HepG2 (cell line): ENCODE measurements around the gene NOL4L. TPM values are rescaled to one million over a fixed set of nuclear protein-coding genes. Genes with fewer than 3 reads are reported as not detected.
A peak's percentile ranks its signal among the peaks of the same experiment; 100 is the strongest.

Experiments used
- AGO2 ChIP-seq: fragments of 200-400 bp; formaldehyde crosslinking; optimal IDR thresholded peaks from 2 replicates; pipeline ENCODE3; 2017; ENCODE audit warnings: mild to moderate bottlenecking, low read depth, low read length, moderate library complexity
- CENPX ChIP-seq: sonication (generic); formaldehyde crosslinking; IDR thresholded peaks from 2 replicates; pipeline ENCODE4 v1.9.0; 2021; ENCODE audit warnings: mild to moderate bottlenecking, missing genetic modification reagents, moderate library complexity
- GATAD1 ChIP-seq: IDR thresholded peaks from 2 replicates; pipeline ENCODE4 v1.6.1; 2016; ENCODE audit warnings: missing genetic modification reagents, missing compliant biosample characterization
- ISL2 ChIP-seq: sonication (generic); formaldehyde crosslinking; IDR thresholded peaks from 2 replicates; pipeline ENCODE4 v1.5.0; 2020; ENCODE audit warnings: missing genetic modification reagents
- MIER2 ChIP-seq: IDR thresholded peaks from 2 replicates; pipeline ENCODE4 v1.6.1; 2016; ENCODE audit warnings: missing biosample characterization, missing genetic modification reagents
- MYNN ChIP-seq: sonication (generic); formaldehyde crosslinking; IDR thresholded peaks from 2 replicates; pipeline ENCODE4 v1.4.0; 2020; ENCODE audit warnings: mild to moderate bottlenecking, low read depth, missing genetic modification reagents
- PAX8 ChIP-seq: sonication (generic); formaldehyde crosslinking; IDR thresholded peaks from 2 replicates; pipeline ENCODE4 v1.8.0; 2022; ENCODE audit warnings: mild to moderate bottlenecking, missing genetic modification reagents, borderline replicate concordance
- PHF8 ChIP-seq: sonication (generic); formaldehyde crosslinking; IDR thresholded peaks from 2 replicates; pipeline ENCODE4 v1.5.0; 2020; ENCODE audit warnings: missing genetic modification reagents
- SP1 ChIP-seq, 2 experiments: fragments of 450-650 bp in 1 of 2; sonication (generic) in 1 of 2; formaldehyde crosslinking in 1 of 2; IDR thresholded peaks; 2 replicates each; pipeline versions ENCODE4 v1.4.0 to v1.6.1; 2016 to 2020; ENCODE audit warnings: missing genetic modification reagents in 1 of 2
- THAP11 ChIP-seq: IDR thresholded peaks from 2 replicates; pipeline ENCODE4 v1.6.1; 2016; ENCODE audit warnings: missing biosample characterization, missing genetic modification reagents
- ZKSCAN1 ChIP-seq: fragments of 150-350 bp; IDR thresholded peaks from 2 replicates; pipeline ENCODE4 v1.6.1; 2014; ENCODE audit warnings: low read length
- ZNF10 ChIP-seq: sonication (generic); formaldehyde crosslinking; IDR thresholded peaks from 2 replicates; pipeline ENCODE4 v1.4.0; 2020; ENCODE audit warnings: mild to moderate bottlenecking, low read depth, missing genetic modification reagents, borderline replicate concordance
- ZNF253 ChIP-seq: sonication (generic); formaldehyde crosslinking; IDR thresholded peaks from 2 replicates; pipeline ENCODE4 v1.8.0; 2022; ENCODE audit warnings: mild to moderate bottlenecking, missing genetic modification reagents, borderline replicate concordance
- ZNF292 ChIP-seq: sonication (generic); formaldehyde crosslinking; IDR thresholded peaks from 2 replicates; pipeline ENCODE4 v1.8.1; 2022; ENCODE audit warnings: mild to moderate bottlenecking, low read depth, missing genetic modification reagents, borderline replicate concordance
- ZNF326 ChIP-seq: sonication (generic); formaldehyde crosslinking; IDR thresholded peaks from 2 replicates; pipeline ENCODE4 v1.4.0; 2020; ENCODE audit warnings: missing genetic modification reagents, borderline replicate concordance
- ZNF333 ChIP-seq: sonication (generic); formaldehyde crosslinking; IDR thresholded peaks from 2 replicates; pipeline ENCODE4 v1.4.0; 2020; ENCODE audit warnings: mild to moderate bottlenecking, missing genetic modification reagents, borderline replicate concordance
- ZNF615 ChIP-seq: sonication (generic); formaldehyde crosslinking; IDR thresholded peaks from 2 replicates; pipeline ENCODE4 v1.5.0; 2020; ENCODE audit warnings: mild to moderate bottlenecking, missing genetic modification reagents, borderline replicate concordance
- ZNF749 ChIP-seq: sonication (generic); formaldehyde crosslinking; IDR thresholded peaks from 2 replicates; pipeline ENCODE4 v1.8.0; 2022; ENCODE audit warnings: mild to moderate bottlenecking, missing genetic modification reagents, moderate library complexity, borderline replicate concordance
- polyA plus RNA-seq, 8 experiments: library from polyadenylated mRNA; depleted of rRNA in 3 of 8; stranded (reverse) in 7 of 8; unstranded in 1 of 8; fragments of >200 nt; fragmentation: Illumina TruSeq in 4 of 8; extraction: Trizol in 4 of 8; gene quantifications; 2 replicates each; pipeline versions ENCODE4 v1.2.1 to v1.2.3, GENCODE V29; 2011 to 2016; ENCODE audit warnings: low read depth in 4 of 8, missing spikeins in 1 of 8, mixed read lengths in 1 of 8; ENCODE audit not compliant: insufficient read depth in 1 of 8
- total RNA-seq, 5 experiments: library from RNA; depleted of rRNA; stranded (reverse); fragments of >200 nt; fragmentation: Illumina TruSeq; extraction: Trizol; gene quantifications; 2 replicates each; pipeline ENCODE4 v1.2.3, GENCODE V29; 2016; ENCODE audit warnings: low read depth in 1 of 5
- TF ChIP-seq, protein P1 (sequence below): sonication (generic); formaldehyde crosslinking; IDR thresholded peaks from one replicate; pipeline ENCODE4 v1.5.1; 2020; ENCODE audit warnings: mild to moderate bottlenecking, missing genetic modification reagents; ENCODE audit errors: not compliant biosample characterization
- TF ChIP-seq, protein P2 (sequence below): sonication (generic); formaldehyde crosslinking; IDR thresholded peaks from 2 replicates; pipeline ENCODE4 v1.8.0; 2022; ENCODE audit warnings: mild to moderate bottlenecking, missing genetic modification reagents, borderline replicate concordance

Gene NOL4L
- total and polyA plus RNA-seq, 2 of the 13 experiments (the other 11 are each of a cell fraction or from before 2014, with no cell fraction given) = 16.6 to 35.4 TPM

DNA sequence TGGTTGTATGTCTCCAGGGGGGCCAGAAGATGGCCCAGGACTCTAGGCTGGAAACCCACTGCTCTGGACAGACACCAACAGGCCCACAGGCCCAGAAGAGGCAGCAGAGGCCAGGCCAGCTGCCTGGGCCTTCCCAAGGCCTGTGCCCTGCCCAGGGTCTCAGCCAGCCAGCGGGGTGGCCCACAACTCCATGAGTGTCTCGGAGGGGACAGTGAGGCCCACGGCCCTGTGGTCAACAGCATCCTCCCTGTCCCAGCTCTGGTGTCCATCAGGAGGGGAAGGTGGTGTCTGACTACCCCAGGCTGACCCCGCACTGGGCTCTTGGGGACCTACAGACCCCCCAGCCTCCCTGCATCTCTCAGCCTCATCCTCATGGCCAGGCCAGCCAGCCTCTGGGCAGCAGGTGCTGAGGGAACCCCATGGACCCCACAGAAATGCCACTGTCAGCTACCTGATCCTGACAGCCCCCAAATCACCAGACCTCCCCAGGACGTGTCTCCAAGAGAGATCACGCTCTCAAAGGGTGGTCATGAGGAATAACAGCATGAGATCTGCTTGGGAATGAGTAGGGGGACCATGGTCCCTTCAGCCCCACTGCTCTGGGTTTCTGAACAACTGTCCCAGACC is 112.4 kb downstream of the NOL4L start (continued):
- TF ChIP-seq, protein P1, sequence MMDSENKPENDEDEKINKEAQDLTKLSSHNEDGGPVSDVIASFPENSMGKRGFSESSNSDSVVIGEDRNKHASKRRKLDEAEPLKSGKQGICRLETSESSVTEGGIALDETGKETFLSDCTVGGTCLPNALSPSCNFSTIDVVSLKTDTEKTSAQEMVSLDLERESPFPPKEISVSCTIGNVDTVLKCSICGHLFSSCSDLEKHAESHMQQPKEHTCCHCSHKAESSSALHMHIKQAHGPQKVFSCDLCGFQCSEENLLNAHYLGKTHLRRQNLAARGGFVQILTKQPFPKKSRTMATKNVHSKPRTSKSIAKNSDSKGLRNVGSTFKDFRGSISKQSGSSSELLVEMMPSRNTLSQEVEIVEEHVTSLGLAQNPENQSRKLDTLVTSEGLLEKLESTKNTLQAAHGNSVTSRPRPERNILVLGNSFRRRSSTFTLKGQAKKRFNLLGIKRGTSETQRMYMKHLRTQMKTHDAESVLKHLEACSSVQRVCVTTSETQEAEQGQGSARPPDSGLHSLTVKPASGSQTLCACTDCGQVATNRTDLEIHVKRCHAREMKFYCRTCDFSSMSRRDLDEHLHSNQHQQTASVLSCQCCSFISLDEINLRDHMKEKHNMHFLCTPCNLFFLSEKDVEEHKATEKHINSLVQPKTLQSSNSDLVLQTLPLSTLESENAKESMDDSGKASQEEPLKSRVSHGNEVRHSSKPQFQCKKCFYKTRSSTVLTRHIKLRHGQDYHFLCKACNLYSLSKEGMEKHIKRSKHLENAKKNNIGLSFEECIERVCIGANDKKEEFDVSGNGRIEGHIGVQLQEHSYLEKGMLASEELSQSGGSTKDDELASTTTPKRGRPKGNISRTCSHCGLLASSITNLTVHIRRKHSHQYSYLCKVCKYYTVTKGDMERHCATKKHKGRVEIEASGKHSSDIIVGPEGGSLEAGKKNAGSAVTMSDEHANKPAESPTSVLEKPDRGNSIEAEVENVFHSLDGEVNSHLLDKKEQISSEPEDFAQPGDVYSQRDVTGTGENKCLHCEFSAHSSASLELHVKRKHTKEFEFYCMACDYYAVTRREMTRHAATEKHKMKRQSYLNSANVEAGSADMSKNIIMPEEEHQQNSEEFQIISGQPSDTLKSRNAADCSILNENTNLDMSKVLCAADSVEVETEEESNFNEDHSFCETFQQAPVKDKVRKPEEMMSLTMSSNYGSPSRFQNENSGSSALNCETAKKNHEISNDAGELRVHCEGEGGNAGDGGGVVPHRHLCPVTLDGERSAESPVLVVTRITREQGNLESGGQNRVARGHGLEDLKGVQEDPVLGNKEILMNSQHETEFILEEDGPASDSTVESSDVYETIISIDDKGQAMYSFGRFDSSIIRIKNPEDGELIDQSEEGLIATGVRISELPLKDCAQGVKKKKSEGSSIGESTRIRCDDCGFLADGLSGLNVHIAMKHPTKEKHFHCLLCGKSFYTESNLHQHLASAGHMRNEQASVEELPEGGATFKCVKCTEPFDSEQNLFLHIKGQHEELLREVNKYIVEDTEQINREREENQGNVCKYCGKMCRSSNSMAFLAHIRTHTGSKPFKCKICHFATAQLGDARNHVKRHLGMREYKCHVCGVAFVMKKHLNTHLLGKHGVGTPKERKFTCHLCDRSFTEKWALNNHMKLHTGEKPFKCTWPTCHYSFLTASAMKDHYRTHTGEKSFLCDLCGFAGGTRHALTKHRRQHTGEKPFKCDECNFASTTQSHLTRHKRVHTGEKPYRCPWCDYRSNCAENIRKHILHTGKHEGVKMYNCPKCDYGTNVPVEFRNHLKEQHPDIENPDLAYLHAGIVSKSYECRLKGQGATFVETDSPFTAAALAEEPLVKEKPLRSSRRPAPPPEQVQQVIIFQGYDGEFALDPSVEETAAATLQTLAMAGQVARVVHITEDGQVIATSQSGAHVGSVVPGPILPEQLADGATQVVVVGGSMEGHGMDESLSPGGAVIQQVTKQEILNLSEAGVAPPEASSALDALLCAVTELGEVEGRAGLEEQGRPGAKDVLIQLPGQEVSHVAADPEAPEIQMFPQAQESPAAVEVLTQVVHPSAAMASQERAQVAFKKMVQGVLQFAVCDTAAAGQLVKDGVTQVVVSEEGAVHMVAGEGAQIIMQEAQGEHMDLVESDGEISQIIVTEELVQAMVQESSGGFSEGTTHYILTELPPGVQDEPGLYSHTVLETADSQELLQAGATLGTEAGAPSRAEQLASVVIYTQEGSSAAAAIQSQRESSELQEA (CRISPR knock-in tag) = no peak
- TF ChIP-seq ZNF326 (CRISPR knock-in tag) (no peak), PHF8 (CRISPR knock-in tag) (0 out of 2 replicates have a peak, but pooled peaks have one; percentile 5), ZNF253 (CRISPR knock-in tag) (no peak; the same call in 1 of the 2 replicates), AGO2 (peak; percentile 60), ZNF292 (CRISPR knock-in tag) (no peak), ZNF333 (CRISPR knock-in tag) (no peak), ZNF615 (no peak), MIER2 (no peak), MYNN (CRISPR knock-in tag) (0 out of 2 replicates have a peak, but pooled peaks have one; percentile 21), ZNF749 (CRISPR knock-in tag) (no peak), THAP11 (CRISPR knock-in tag) (no peak), PAX8 (CRISPR knock-in tag) (0 out of 2 replicates have a peak, but pooled peaks have one; percentile 86), ZKSCAN1 (no peak), SP1 (IDR thresholded peaks at IDR 0.05) (no peak), SP1 (CRISPR knock-in tag; IDR thresholded peaks at IDR 0.05) (no peak), GATAD1 (CRISPR knock-in tag) (no peak), ZNF10 (CRISPR knock-in tag) (no peak), ISL2 (CRISPR knock-in tag) (no peak), CENPX (no peak)
- TF ChIP-seq, protein P2, sequence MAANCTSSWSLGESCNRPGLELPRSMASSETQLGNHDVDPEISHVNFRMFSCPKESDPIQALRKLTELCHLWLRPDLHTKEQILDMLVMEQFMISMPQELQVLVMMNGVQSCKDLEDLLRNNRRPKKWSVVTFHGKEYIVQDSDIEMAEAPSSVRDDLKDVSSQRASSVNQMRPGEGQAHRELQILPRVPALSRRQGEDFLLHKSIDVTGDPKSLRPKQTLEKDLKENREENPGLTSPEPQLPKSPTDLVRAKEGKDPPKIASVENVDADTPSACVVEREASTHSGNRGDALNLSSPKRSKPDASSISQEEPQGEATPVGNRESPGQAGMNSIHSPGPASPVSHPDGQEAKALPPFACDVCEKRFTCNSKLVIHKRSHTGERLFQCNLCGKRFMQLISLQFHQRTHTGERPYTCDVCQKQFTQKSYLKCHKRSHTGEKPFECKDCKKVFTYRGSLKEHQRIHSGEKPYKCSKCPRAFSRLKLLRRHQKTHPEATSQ (CRISPR knock-in tag) = no peak
